GM18868 (cell line): Measurements from ENCODE around the gene C1orf94.
"Not testable (repeated sequence)": the region's sequence is repeated elsewhere in the genome, so short reads cannot be mapped to it uniquely, and the experiment has no call there.

Experiments used
- ATAC-seq: cut with Tn5 transposase; IDR thresholded peaks from one replicate; pipeline ENCODE4 v1.9.1; 2021; ENCODE audit warnings: mild to moderate bottlenecking, moderate library complexity; ENCODE audit not compliant: unreplicated experiment

The C1orf94 gene

GRCh38 chr1:34164771-34165391 lies 11.8 kb upstream of the C1orf94 start, which contains the start of gene CSMD2:
CSMD2 (minus strand) TSS chr1:34165230; CDS start chr1:34165097, 133 bp downstream.
- ATAC-seq, result no peak

- no peak for ATAC-seq
Measured at GRCh38 chr1:34165422-34165921, 11.2 kb upstream of the C1orf94 start.

GRCh38 chr1:34166191-34166624 lies 10.5 kb upstream of the C1orf94 start:
- no peak for ATAC-seq

- ATAC-seq, result no peak
Measured at GRCh38 chr1:34166625-34167361, 9.9 kb upstream of the C1orf94 start.

GRCh38 chr1:34167389-34167788 lies 9.3 kb upstream of the C1orf94 start:
- ATAC-seq, result no peak

- ATAC-seq, result no peak
Measured at GRCh38 chr1:34175744-34176143, 963 bp upstream of the C1orf94 start.

- no peak for ATAC-seq
Measured at GRCh38 chr1:34178072-34178471, 1.4 kb downstream of the C1orf94 start.

GRCh38 chr1:34183381-34183780 lies 6.7 kb downstream of the C1orf94 start:
- not testable (repeated sequence) for ATAC-seq

- ATAC-seq, result no peak
Measured at GRCh38 chr1:34186741-34187494, 10.2 kb downstream of the C1orf94 start.

- ATAC-seq, result no peak
Measured at GRCh38 chr1:34188418-34188817, 11.7 kb downstream of the C1orf94 start.

- ATAC-seq, result no peak
Measured at GRCh38 chr1:34188985-34189384, 12.3 kb downstream of the C1orf94 start.

- ATAC-seq, result no peak
Measured at GRCh38 chr1:34190692-34191091, 14.0 kb downstream of the C1orf94 start.

GRCh38 chr1:34192621-34193020 lies 15.9 kb downstream of the C1orf94 start:
- ATAC-seq, result no peak

- ATAC-seq, result no peak
Measured at GRCh38 chr1:34199927-34200326, 23.2 kb downstream of the C1orf94 start.

GRCh38 chr1:34212673-34213072 lies 36.0 kb downstream of the C1orf94 start:
- ATAC-seq, result no peak

GRCh38 chr1:34213956-34214355 lies 37.2 kb downstream of the C1orf94 start:
- ATAC-seq, result no peak

GRCh38 chr1:34231441-34231840 lies 54.7 kb downstream of the C1orf94 start:
- no peak for ATAC-seq

- ATAC-seq, result no peak
Measured at GRCh38 chr1:34235594-34235993, 58.9 kb downstream of the C1orf94 start.

- no peak for ATAC-seq
Measured at GRCh38 chr1:34236089-34236488, 59.4 kb downstream of the C1orf94 start.

GRCh38 chr1:34237151-34237815 lies 60.6 kb downstream of the C1orf94 start:
- ATAC-seq, result no peak

GRCh38 chr1:34245967-34246366 lies 69.3 kb downstream of the C1orf94 start:
- no peak for ATAC-seq
